Activated naive CD8-positive, alpha-beta T cell treated with anti-CD3 and anti-CD28 coated beads, Interleukin-2, amount 10 ng/mL, durations not matched to agents 7 days and 5 days (primary cell): ENCODE data around the gene PLCB4. TPM values are rescaled to one million over a fixed set of nuclear protein-coding genes. Genes with fewer than 3 reads are reported as not detected.

Experiments
- ATAC-seq: fragments of 150-1000 bp; cut with Tn5 transposase; one replicate; pipeline ENCODE4 v1.10.0; 2021; ENCODE audit warnings: low read depth, moderate library complexity
- POLR2A ChIA-PET: fragments of 350-600 bp; sonication (Branson Sonifier 250); formaldehyde crosslinking; loops from one replicate; lab custom pipeline; 2021; ENCODE audit warnings: antibody characterized with exemption; lab: Charles Lee
- DNase-seq: peaks from one replicate; pipeline ENCODE4 v3.0.0; 2021
- H3K27ac Mint-ChIP-seq: one replicate; pipeline ENCODE4 v1.8.0; 2022; ENCODE audit warnings: mild to moderate bottlenecking, mixed read lengths
- H3K27me3 Mint-ChIP-seq: one replicate; pipeline ENCODE4 v1.8.0; 2022; ENCODE audit warnings: mild to moderate bottlenecking, moderate library complexity, mixed read lengths
- H3K36me3 Mint-ChIP-seq: one replicate; pipeline ENCODE4 v1.8.0; 2021; ENCODE audit warnings: mild to moderate bottlenecking, mixed read lengths
- H3K4me1 Mint-ChIP-seq: one replicate; pipeline ENCODE4 v1.8.0; 2021; ENCODE audit warnings: mixed read lengths
- H3K4me3 Mint-ChIP-seq: one replicate; pipeline ENCODE4 v1.8.0; 2022; ENCODE audit warnings: mild to moderate bottlenecking, moderate library complexity, mixed read lengths
- H3K9me3 Mint-ChIP-seq: one replicate; pipeline ENCODE4 v1.8.0; 2021; ENCODE audit warnings: mixed read lengths
- total RNA-seq, 2 experiments: library from RNA; stranded (reverse); gene quantifications; one replicate each; pipeline ENCODE4 v1.2.3, GENCODE V29; 2021

The PLCB4 gene
- total RNA-seq, 2 experiments from 2014 or later = not detected

- Mint-ChIP-seq H3K4me3 (no peak overlapping the region), H3K27ac (no peak overlapping the region), H3K9me3 (no peaks in the 10 kb centered on the region), H3K27me3 (peaks cover 65% of the 10 kb centered on the region), H3K36me3 (peaks cover 2% of the 10 kb centered on the region), H3K4me1 (peaks cover 3% of the 10 kb centered on the region)
- POLR2A ChIA-PET = no interaction called here
- DNase-seq (no peak), ATAC-seq (no peak)
Measured at GRCh38 chr20:9515741-9516233, 446.9 kb downstream of the PLCB4 start.

- ATAC-seq = no peak
- POLR2A ChIA-PET = no interaction called here
- H3K4me3 Mint-ChIP-seq = no peak overlapping the region
- H3K9me3 Mint-ChIP-seq = no peaks in the 10 kb centered on the region
- peaks cover 62% of the 10 kb centered on the region for H3K27me3 Mint-ChIP-seq
- no peak overlapping the region for H3K27ac Mint-ChIP-seq
- DNase-seq = no peak
- peaks cover 2% of the 10 kb centered on the region for H3K36me3 Mint-ChIP-seq
- peaks cover 3% of the 10 kb centered on the region for H3K4me1 Mint-ChIP-seq
Measured at GRCh38 chr20:9516234-9516871, 447.5 kb downstream of the PLCB4 start.

GRCh38 chr20:9517297-9518162 is 448.6 kb downstream of the PLCB4 start:
- Mint-ChIP-seq H3K4me3 (no peak overlapping the region), H3K27ac (no peak overlapping the region), H3K9me3 (no peaks in the 10 kb centered on the region), H3K27me3 (peaks cover 53% of the 10 kb centered on the region), H3K4me1 (peaks cover 3% of the 10 kb centered on the region), H3K36me3 (peaks cover 2% of the 10 kb centered on the region)
- no peak for ATAC-seq
- POLR2A ChIA-PET = no interaction called here
- DNase-seq = no peak

GRCh38 chr20:9518576-9519175 is 449.8 kb downstream of the PLCB4 start:
- H3K27ac Mint-ChIP-seq = no peak overlapping the region
- H3K36me3 Mint-ChIP-seq = peaks cover 2% of the 10 kb centered on the region
- no peak overlapping the region for H3K4me3 Mint-ChIP-seq
- peaks cover 3% of the 10 kb centered on the region for H3K4me1 Mint-ChIP-seq
- ATAC-seq (no peak), DNase-seq (no peak)
- H3K27me3 Mint-ChIP-seq = peaks cover 47% of the 10 kb centered on the region
- POLR2A ChIA-PET = no interaction called here
- no peaks in the 10 kb centered on the region for H3K9me3 Mint-ChIP-seq

GRCh38 chr20:9520086-9520485 is 451.2 kb downstream of the PLCB4 start:
- Mint-ChIP-seq H3K4me1 (peaks cover 3% of the 10 kb centered on the region), H3K9me3 (no peaks in the 10 kb centered on the region), H3K4me3 (no peak overlapping the region), H3K36me3 (peaks cover 2% of the 10 kb centered on the region), H3K27me3 (peaks cover 33% of the 10 kb centered on the region), H3K27ac (no peak overlapping the region)
- ATAC-seq (no peak), DNase-seq (no peak)
- POLR2A ChIA-PET = no interaction called here

- POLR2A ChIA-PET = no interaction called here
- no peaks in the 10 kb centered on the region for H3K4me1 Mint-ChIP-seq
- H3K4me3 Mint-ChIP-seq = no peak overlapping the region
- no peaks in the 10 kb centered on the region for H3K36me3 Mint-ChIP-seq
- no peak overlapping the region for H3K27ac Mint-ChIP-seq
- no peak for ATAC-seq
- no peak for DNase-seq
- peaks cover 3% of the 10 kb centered on the region for H3K27me3 Mint-ChIP-seq
- no peaks in the 10 kb centered on the region for H3K9me3 Mint-ChIP-seq
Measured at GRCh38 chr20:9523636-9524035, 454.7 kb downstream of the PLCB4 start.
